ENCODE measurements around the gene MGST2. TPM values are rescaled to one million over a fixed set of nuclear protein-coding genes. Genes with fewer than 3 reads are reported as not detected.

MGST2 gene
- total RNA-seq, 1 experiment from 2014 or later = 54.5 TPM

- in situ Hi-C loops (cut with HindIII; ENCODE audit: low pct_unique_long_range_greater_than_20kb, low sequenced_read_pairs) = no loop called here
- DNase-seq (ENCODE audit: low read depth, low spot score) = no peak
These were observed 2.0 kb upstream of the MGST2 start for GRCh38 chr4:139663561-139664138.

DNA sequence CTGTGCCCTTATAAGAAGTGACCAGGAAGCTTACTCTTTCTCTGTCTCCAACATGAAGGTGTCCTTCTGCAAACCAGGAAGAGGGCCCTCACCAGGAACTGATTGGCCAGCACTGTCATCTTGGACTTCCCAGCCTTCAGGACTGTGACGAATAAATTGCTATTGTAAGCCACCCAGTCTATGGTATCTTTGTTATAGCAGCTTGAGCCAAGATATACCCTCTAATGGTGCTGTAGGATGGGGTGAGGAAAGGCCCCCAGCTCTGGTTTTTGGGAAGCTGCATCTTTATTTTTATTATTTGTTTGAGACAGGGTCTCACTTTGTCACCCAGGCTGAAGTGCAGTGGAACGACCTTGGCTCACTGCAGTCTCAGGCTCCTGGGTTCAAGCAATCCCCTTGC, 1.2 kb upstream of the MGST2 start:
- DNase-seq (ENCODE audit: low read depth, low spot score) = no peak
- in situ Hi-C loops (cut with HindIII; ENCODE audit: low pct_unique_long_range_greater_than_20kb, low sequenced_read_pairs) = no loop called here

- in situ Hi-C loops (cut with HindIII; ENCODE audit: low pct_unique_long_range_greater_than_20kb, low sequenced_read_pairs) = no loop called here
- no peak for DNase-seq (ENCODE audit: low read depth, low spot score)
These were observed 435 bp upstream of the MGST2 start for GRCh38 chr4:139665079-139665689.

DNA sequence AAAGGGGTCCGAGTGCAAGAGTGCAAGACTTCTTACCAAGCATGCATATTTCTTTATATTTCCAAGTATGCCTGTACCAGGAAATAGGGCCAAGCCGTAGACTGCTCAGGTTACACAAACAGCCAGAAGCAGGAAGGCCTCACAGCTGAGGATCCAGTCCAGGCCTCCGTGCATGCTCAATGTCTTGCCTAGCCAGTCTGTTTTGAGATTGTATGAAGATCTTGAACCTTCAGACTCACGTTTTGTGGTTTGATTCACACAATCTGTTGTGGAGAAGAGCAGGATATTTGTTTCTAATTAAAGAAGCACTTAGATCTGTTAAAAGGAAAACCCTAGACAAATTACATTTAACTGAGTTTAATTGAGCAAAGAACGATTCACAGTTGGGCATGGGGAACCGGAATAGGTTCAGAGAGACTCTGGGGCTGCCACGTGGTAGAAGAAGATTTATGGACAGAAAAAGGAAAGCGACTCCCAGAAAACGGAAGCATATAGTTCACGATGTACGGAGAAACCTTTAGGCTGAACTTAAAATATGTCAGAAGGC, 1.2 kb downstream of the MGST2 start:
- in situ Hi-C loops (cut with HindIII; ENCODE audit: low pct_unique_long_range_greater_than_20kb, low sequenced_read_pairs) = no loop called here
- no peak for DNase-seq (ENCODE audit: low read depth, low spot score)

GRCh38 chr4:139668036-139668435, 2.4 kb downstream of the MGST2 start:
- in situ Hi-C loops (cut with HindIII; ENCODE audit: low pct_unique_long_range_greater_than_20kb, low sequenced_read_pairs) = no loop called here

GRCh38 chr4:139668658-139669201, 3.1 kb downstream of the MGST2 start:
- no peak for DNase-seq (ENCODE audit: low read depth, low spot score)
- in situ Hi-C loops (cut with HindIII; ENCODE audit: low pct_unique_long_range_greater_than_20kb, low sequenced_read_pairs) = no loop called here

More at GRCh38 chr4:139668036-139668435, 2.4 kb downstream of the MGST2 start:
- no peak for DNase-seq (ENCODE audit: low read depth, low spot score)

GRCh38 chr4:139669335-139669734, 3.7 kb downstream of the MGST2 start:
- in situ Hi-C loops (cut with HindIII; ENCODE audit: low pct_unique_long_range_greater_than_20kb, low sequenced_read_pairs) = no loop called here
- no peak for DNase-seq (ENCODE audit: low read depth, low spot score)

DNA sequence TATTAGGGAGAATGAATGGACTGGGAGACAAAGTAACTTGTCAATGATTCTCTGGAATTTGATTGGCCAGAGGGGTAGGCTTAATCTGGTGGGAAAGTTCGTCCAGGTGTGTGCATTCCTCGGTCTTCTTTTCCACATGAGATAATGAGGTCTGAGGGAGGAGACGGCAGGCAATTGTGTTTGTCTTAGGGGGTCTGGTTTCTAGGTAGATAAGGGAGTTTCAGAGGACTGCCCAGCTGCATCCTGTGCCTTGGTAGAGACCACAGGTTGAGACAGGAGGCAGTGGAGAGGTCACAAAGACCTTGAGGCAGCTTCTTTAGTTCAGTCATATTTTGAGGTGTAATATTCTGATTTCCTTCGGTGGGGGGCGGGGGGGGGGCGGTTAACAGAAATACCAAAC, 4.3 kb downstream of the MGST2 start:
- in situ Hi-C loops (cut with HindIII; ENCODE audit: low pct_unique_long_range_greater_than_20kb, low sequenced_read_pairs) = no loop called here
- DNase-seq (ENCODE audit: low read depth, low spot score) = no peak

- no peak for DNase-seq (ENCODE audit: low read depth, low spot score)
These were observed 5.2 kb downstream of the MGST2 start for GRCh38 chr4:139670775-139671174.

DNA sequence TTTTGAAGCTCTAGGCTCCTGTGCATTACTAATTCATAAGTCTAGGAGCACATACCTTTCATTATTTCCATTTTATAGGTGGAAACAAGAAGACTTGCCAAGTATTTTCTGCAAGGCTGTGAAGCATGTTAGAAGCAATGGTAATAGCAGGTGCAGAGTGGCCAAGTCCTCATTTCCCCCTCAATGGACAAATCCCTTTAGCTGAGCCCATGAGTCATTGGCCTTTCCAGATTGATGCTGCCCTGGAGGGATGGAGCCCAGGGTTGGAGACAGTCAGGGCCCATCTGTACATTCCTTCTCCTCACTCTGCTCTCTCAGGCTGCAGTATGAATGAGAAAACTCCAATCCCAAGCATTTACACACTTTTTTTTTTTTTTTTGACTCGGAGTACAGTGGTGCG, 6.6 kb downstream of the MGST2 start:
- in situ Hi-C loops (cut with HindIII; ENCODE audit: low pct_unique_long_range_greater_than_20kb, low sequenced_read_pairs) = no loop called here
- DNase-seq (ENCODE audit: low read depth, low spot score) = no peak

More at GRCh38 chr4:139670775-139671174, 5.2 kb downstream of the MGST2 start:
- in situ Hi-C loops (cut with HindIII; ENCODE audit: low pct_unique_long_range_greater_than_20kb, low sequenced_read_pairs) = no loop called here

- in situ Hi-C loops (cut with HindIII; ENCODE audit: low pct_unique_long_range_greater_than_20kb, low sequenced_read_pairs) = no loop called here
- DNase-seq (ENCODE audit: low read depth, low spot score) = no peak
These were observed 7.1 kb downstream of the MGST2 start for GRCh38 chr4:139672732-139673131.

DNA sequence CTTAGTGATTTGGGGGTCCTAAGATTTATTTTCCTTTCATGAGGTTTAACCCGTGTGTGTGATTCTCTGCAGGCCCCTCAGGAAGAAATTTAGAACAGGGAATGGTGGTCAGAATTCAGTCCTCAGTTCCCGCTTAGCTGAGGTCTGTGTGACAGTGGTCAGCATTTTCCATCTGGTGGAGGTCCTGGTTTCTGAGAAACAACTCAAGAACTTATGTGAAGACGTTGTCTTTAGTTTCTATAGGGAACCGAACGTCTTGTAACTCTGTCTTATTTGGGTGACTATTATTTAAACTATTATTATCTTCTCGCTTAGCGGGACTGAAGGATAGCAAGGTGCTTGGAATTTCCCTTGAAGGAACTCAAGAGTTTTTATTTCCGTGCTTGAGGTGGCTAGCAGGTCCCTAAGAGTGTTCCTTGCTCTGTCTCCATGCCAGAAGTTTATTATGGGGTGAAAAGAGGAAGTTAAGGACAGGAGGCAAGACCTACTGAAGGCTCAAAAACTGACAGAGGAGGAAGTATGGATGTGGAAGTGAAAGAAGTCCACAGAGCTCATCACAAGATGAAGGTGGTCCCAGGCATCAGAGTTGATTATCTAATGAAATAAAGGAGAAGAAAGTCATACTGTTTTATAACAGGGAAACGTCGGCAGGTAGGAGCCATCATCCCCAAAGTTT, 9.4 kb downstream of the MGST2 start:
- no peak for DNase-seq (ENCODE audit: low read depth, low spot score)
- in situ Hi-C loops (cut with HindIII; ENCODE audit: low pct_unique_long_range_greater_than_20kb, low sequenced_read_pairs) = no loop called here

DNA sequence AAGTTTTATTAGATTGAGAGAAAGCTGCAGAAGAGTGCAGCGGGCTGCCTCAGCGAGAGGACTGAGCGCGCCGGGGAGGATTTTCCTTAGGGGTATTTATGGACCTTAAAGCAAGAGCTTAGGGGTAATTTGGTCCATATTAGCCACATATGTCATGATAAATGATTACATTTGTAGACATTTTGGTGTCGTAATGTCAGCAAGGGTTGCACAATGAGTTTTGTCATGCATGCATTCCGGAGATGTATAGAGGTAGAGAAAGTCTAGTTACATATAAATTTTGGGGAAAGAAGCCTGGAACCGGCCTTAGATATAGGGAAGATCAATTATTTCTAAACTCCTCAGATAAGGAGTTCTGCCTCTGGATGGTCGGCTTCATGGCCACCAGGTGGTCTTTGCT, 10.0 kb downstream of the MGST2 start:
- DNase-seq (ENCODE audit: low read depth, low spot score) = no peak

DNA sequence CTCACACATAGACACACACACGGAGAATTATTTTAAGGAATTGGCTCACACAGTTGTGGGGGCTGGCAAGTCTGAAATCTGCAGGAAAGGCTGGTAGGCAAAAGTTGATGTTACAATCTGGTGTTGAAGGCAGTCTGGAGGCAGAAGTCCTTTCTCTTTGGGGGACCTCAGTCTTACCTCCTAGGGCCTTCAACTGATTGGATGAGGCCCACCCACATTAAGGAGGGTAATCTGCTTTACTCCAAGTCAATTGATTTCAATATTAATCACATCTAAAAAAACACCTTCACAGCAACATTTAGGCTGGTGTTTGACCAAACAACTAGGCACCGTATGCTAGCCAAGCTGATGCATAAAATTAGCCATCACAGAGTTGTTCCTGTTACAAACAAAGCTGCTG, 10.7 kb downstream of the MGST2 start:
- in situ Hi-C loops (cut with HindIII; ENCODE audit: low pct_unique_long_range_greater_than_20kb, low sequenced_read_pairs) = no loop called here
- no peak for DNase-seq (ENCODE audit: low read depth, low spot score)

More for the DNA sequence above, 10.0 kb downstream of the MGST2 start:
- in situ Hi-C loops (cut with HindIII; ENCODE audit: low pct_unique_long_range_greater_than_20kb, low sequenced_read_pairs) = no loop called here

DNA sequence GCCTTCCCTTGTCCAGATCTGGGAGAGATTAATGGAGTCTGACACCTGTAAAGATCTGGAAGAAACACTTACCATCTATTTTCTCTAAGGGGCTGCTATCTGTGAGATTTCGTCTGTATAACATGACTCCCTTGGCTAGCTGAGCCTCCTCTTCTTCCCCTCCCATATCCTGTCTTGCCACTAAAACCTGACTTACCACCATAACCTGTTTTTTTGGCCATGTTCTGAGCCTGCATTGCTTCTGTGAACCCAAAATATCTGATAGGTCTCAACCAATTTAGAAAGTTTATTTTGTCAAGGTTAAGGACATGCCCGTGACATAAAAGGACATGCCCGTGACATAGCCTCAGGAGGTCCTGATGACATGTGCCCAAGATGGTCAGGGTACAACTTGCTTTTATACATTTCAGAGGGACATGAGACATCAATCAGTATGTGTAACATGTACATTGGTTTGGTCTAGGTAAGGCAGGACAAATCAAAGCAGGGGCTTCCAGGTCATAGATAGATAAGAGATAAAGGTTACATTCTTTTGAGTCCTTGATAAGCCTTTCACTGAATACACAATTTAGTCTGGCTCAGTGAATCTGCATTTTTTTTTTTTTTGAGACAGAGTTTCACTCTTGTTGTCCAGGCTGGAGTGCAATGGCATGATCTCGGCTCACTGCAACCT, 11.4 kb downstream of the MGST2 start:
- DNase-seq (ENCODE audit: low read depth, low spot score) = no peak
- in situ Hi-C loops (cut with HindIII; ENCODE audit: low pct_unique_long_range_greater_than_20kb, low sequenced_read_pairs) = no loop called here

DNA sequence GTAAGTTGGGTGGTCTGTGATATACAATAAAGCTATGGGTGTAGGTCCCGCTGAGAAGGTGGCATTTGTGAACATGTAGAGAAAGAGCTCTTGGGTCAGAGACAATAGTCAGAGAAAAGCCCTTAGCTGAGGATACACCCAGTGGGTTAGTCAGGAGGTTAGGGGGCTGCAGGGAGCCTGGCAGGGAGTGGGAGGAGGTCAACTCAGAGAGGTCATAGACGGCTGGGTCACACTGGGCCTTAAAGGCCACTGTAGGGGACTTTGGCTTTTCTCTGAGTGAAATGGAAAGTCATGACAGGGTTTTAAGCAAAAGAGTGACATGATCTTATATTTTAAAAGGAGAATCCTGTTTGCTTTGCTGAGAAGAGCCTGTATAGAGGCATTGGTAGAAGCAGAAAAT, 16.7 kb downstream of the MGST2 start:
- in situ Hi-C loops (cut with HindIII; ENCODE audit: low pct_unique_long_range_greater_than_20kb, low sequenced_read_pairs) = no loop called here
- no peak for DNase-seq (ENCODE audit: low read depth, low spot score)

DNA sequence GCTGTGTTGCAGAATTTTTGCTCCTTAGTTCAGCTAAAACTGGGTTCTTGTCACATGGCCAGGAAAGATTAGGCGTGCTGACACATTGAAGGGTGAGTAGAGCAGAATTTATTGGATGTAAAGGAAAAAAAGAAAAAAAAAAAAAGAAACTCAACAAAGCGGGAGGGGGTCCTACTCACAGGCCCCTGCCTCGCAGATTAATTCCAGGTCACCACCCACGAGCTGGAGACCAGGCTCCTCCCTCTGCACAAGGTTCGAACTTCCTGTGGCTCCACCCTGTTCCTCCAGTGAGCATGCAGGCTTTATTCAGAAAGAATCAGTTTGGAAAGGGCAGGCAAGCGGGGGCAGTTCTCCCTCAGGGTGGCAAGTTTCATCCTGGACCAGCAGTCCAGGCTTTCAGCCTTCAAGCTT, 17.1 kb downstream of the MGST2 start:
- in situ Hi-C loops (cut with HindIII; ENCODE audit: low pct_unique_long_range_greater_than_20kb, low sequenced_read_pairs) = no loop called here

DNA sequence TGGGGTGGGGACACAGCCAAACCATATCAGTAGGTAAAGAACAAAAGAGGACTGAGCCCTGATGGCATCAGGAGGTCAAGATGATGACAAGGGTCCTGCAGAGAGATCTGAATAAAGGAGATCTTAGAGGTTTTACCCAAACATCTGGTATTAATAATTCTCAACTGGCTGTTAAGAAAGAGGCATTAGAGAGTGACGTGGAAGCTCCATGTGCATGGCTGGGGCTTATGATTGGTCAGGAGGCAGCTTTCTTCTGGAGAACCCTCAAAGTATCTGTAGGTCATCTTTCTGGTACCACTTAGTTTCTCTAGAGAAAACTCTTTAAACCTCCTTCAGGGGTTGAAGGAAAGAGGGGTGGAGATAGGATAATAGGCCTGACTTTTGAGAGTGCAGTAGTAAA, 18.7 kb downstream of the MGST2 start:
- in situ Hi-C loops (cut with HindIII; ENCODE audit: low pct_unique_long_range_greater_than_20kb, low sequenced_read_pairs) = no loop called here
- DNase-seq (ENCODE audit: low read depth, low spot score) = no peak

More for the DNA sequence above, 17.1 kb downstream of the MGST2 start:
- DNase-seq (ENCODE audit: low read depth, low spot score) = no peak
